Fibroblast of mammary gland (primary cell): ENCODE measurements around the gene TM9SF1.

ENCODE experiments used
- DNase-seq: peaks from one replicate; pipeline ENCODE4 v3.0.0-alpha.2; 2010; ENCODE audit warnings: low read depth
- H3K4me3 ChIP-seq: 2 replicates; pipeline ENCODE4 v1.5.1; 2011; ENCODE audit warnings: low read depth, mild to moderate bottlenecking, low read length, moderate library complexity; ENCODE audit not compliant: control insufficient read depth
- CTCF ChIP-seq: conservative IDR thresholded peaks from 2 replicates; pipeline ENCODE4 v1.5.1; 2011; ENCODE audit warnings: low read depth, low read length, inconsistent platforms; ENCODE audit not compliant: control insufficient read depth, insufficient read depth

The TM9SF1 gene

GRCh38 chr14:24238123-24238522 is 42.9 kb upstream of the TM9SF1 start:
- DNase-seq, result no peak
- TF ChIP-seq CTCF, result no peak
- H3K4me3 ChIP-seq, result no peak overlapping the region

- DNase-seq, result peak; percentile 31
- TF ChIP-seq CTCF, result no peak
- H3K4me3 ChIP-seq, result no peak overlapping the region
Measured at GRCh38 chr14:24237463-24237955, 42.3 kb upstream of the TM9SF1 start.

- H3K4me3 ChIP-seq, result no peak overlapping the region
- DNase-seq, result no peak
- no peak for TF ChIP-seq CTCF
Measured at GRCh38 chr14:24236689-24237462, 41.6 kb upstream of the TM9SF1 start.

- no peak overlapping the region for H3K4me3 ChIP-seq
- no peak for DNase-seq
- TF ChIP-seq CTCF, result no peak
Measured at GRCh38 chr14:24235804-24236688, 40.8 kb upstream of the TM9SF1 start.

GRCh38 chr14:24234095-24235005 is 39.1 kb upstream of the TM9SF1 start:
- no peak for DNase-seq
- TF ChIP-seq CTCF, result no peak
- H3K4me3 ChIP-seq, result no peak overlapping the region

- peak overlapping the region; percentile 92 for H3K4me3 ChIP-seq
- no peak for TF ChIP-seq CTCF
- DNase-seq, result no peak
Measured at GRCh38 chr14:24233538-24233866, 38.3 kb upstream of the TM9SF1 start.
